GM18909 (cell line): ENCODE results near the gene HS3ST3A1.
A peak's percentile ranks its signal among the peaks of the same experiment; 100 is the strongest.

Experiments
- ATAC-seq: cut with Tn5 transposase; IDR thresholded peaks from one replicate; pipeline ENCODE4 v1.9.1; 2021; ENCODE audit warnings: mild to moderate bottlenecking; ENCODE audit not compliant: unreplicated experiment, poor library complexity

HS3ST3A1 gene

GRCh38 chr17:13599168-13599577, 2.6 kb downstream of the HS3ST3A1 start:
- no peak for ATAC-seq

GRCh38 chr17:13598353-13599167, 3.2 kb downstream of the HS3ST3A1 start:
- ATAC-seq: no peak

DNA sequence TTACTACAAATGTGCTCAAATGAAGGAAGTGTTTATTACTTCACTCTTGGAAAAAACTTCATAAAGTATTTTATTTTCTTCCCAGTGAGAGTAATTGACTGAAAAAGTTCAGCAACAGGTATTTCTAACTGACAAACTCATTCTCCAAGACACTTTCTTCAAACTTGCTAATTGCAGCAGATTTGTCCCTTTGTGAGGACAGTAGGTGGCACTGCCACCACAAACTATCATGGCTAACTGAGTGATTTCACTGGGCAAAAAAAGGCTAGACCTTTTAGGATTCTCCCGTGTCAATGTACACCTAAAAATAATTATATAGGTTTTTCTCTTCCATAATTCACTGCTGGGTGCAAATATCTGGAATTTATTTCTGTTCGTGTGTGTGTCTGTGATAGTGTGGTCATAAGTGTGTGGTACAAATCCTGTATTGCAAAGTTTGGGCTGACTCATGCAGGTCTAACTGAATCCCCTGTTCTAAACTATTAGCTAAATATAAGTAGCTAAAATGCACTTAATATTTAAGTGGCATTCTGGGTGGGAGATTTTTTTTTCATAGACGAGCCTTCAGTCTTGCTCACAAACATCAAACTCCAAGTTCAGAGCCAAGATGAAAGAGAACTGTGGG, 3.9 kb downstream of the HS3ST3A1 start:
- ATAC-seq: no peak

- ATAC-seq: no peak
Observed at GRCh38 chr17:13596241-13596923, 5.3 kb downstream of the HS3ST3A1 start.

DNA sequence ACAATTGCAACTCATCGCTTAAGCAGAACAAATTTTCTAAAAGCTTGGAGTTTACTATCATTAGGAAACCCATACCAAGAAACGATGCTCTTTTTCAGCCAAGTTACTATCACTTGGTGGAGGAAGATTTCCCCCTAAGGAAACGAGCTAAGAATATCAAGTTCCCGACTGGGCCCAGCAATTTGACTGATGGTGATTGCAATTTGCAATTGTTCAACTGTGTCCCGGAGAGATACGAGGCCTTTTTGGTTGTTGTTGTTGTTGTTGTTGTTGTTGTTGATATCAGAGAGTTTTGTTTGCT, 6.2 kb downstream of the HS3ST3A1 start:
- no peak for ATAC-seq

GRCh38 chr17:13594762-13595598, 6.7 kb downstream of the HS3ST3A1 start:
- ATAC-seq: peak; percentile 59

GRCh38 chr17:13594310-13594709, 7.4 kb downstream of the HS3ST3A1 start:
- no peak for ATAC-seq

- ATAC-seq: no peak
Observed at GRCh38 chr17:13593757-13594156, 8.0 kb downstream of the HS3ST3A1 start.

DNA sequence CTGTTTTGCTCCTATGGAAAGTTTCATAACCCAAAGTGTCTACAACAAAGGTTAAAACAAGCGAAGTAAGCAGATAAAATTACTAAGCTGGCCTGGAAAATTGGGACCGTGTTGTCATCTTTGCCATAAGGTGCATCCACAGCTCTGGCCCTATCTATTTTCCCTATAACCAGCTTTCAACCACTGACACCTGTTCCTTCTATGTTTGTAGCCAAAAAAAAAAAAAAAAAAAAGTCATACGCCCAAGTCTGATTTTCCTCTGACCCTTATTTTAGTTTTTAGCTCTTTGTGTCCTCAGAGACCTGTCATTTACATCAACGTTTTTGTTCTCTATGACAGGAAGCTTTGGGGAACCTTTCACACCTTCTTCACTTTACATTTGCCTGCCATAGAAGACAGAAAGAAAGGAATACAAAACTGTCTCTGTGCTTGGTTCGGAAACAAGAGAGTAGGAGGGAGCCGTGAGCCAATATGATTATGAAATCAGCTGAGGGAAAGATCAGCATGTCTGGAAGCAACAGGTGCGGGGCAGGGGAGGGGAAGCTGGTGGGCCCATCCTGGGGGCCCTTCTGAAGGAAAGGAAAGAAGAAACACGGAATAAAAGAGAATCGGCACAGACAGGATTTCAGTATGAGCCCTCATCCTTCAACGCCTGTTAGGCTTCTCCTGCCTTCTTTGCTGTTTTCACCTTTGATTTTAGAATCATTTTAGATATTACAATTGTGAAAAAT, 8.5 kb downstream of the HS3ST3A1 start:
- ATAC-seq: no peak

DNA sequence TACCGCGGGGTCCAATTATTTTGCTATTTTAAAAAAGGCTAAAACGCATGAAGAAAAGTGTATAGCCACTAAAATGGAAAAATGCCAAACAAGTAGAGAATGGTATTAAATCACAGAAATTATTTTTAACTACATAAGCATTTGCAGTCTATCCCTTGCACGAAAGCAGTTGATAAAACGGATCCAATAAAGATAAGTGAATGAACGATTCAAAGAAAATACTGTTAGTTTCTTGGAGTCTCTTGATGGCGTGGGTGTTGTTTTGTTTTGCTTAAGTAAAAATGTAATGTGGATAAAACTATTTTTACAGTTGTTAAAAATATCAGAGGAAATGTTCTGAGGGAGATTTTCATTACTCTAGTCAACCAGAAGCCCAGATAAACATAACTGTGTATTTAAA, 9.3 kb downstream of the HS3ST3A1 start:
- ATAC-seq: no peak

- ATAC-seq: no peak
Observed at GRCh38 chr17:13590441-13590840, 11.3 kb downstream of the HS3ST3A1 start.

DNA sequence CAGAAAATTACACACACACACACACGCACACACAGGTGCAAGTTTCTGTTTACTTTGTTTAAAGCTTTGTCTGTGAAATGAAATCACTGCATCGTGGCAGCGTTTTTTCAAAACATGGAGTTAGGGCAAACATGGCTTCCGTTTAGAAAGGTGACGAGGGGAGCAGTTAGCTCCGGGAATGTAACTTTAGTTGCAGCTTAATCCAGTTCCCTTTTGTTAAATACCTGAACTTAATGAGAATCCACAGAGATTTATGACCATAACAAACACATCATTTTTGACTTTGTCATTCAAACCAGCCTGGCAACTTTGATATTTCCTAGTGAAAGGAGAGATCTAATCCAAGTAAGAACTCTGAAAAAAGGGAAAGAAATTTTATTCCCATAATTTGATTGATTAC, 12.1 kb downstream of the HS3ST3A1 start:
- ATAC-seq: no peak

GRCh38 chr17:13587487-13588338, 14.0 kb downstream of the HS3ST3A1 start:
- no peak for ATAC-seq

DNA sequence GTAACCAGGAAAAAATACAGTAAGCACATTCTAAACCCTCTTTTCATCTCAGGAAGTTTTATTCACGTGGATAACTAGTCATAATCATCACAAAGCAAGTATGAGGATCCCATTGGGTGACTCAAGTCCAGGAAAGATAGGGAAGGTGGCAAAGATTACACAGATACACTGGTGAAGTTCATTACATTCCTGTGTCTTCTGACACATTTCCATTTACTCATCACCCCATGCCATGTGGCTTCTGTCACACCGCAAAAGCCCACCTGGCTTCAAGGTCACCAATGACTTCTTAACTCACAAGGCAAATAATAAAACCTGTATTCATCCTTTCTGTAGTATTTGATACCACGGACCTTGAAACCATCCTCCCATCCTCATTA, 17.0 kb downstream of the HS3ST3A1 start:
- no peak for ATAC-seq

GRCh38 chr17:13583996-13584700, 17.6 kb downstream of the HS3ST3A1 start:
- ATAC-seq: no peak

DNA sequence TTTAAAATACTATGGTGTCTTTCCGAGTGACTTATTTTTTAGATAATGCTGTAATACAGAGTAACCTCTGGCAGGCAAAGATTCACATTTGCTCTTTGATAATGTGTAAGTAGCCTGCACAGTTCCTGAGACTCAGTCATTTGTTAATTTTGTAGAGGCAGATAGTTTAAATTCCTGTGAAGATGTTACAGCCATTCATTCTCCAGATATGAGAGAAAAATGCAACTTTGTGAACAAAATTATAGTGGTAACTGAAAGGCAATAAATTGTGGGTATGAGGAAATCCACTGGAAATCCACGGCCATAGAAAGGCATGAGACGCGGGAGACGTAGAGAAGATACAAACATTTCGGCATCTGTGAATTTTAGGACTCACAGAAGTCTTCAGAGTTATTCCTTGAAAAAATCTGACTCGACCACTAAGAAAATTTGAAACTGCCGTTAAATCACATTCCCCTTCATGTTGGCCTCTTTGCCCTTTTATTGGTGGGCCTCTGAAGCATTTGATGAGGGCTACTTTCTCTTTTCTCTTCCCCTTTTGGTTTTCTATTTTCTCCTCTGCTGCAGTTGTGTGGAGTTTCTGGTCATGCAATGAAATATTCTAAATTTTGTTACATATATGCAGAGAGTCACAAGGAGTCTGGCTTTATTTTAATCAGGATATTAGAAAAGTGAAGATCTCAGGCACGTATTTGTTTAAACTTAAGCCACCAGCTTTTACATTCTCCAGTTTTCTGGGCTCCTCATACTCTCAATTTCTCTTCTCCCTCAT, 18.8 kb downstream of the HS3ST3A1 start:
- ATAC-seq: no peak

- ATAC-seq: no peak
Observed at GRCh38 chr17:13581925-13582324, 19.8 kb downstream of the HS3ST3A1 start.

DNA sequence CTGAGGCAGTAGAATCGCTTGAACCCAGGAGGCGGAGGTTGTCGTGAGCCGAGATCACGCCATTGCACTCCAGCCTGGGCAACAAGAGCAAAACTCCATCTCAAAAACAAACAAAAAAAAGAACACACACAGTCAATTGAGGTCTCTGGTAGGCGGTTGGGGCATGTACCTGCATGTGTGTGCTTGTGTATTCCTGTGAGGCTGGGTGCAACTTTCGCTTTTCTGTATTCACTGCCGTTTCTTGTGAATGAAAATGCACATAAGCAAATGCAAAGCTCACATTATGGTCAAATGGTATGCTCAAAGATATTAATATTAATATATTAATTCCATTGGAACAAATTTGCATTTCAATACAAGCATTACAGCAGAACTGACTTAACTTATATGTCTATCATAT, 20.9 kb downstream of the HS3ST3A1 start:
- no peak for ATAC-seq
